GM19240 (cell line): ENCODE results near the gene CCDC144A.
"Not testable (repeated sequence)": the region's sequence is repeated elsewhere in the genome, so short reads cannot be mapped to it uniquely, and the experiment has no call there.

Experiments used
- DNase-seq: peaks from one replicate; pipeline ENCODE4 v3.0.0; 2011; ENCODE audit warnings: low spot score; ENCODE audit not compliant: insufficient read length

CCDC144A gene

GRCh38 chr17:16818821-16819683, 129.0 kb downstream of the CCDC144A start:
- no peak for DNase-seq

GRCh38 chr17:16820161-16820877, 130.3 kb downstream of the CCDC144A start:
- DNase-seq: no peak

- DNase-seq: no peak
Measured at GRCh38 chr17:16820979-16821543, 131.0 kb downstream of the CCDC144A start.

- DNase-seq: not testable (repeated sequence)
Measured at GRCh38 chr17:16822133-16822532, 132.1 kb downstream of the CCDC144A start.

GRCh38 chr17:16823768-16824406, 133.8 kb downstream of the CCDC144A start:
- not testable (repeated sequence) for DNase-seq
